Measurements from ENCODE around the gene LYZL2. TPM values are rescaled to one million over a fixed set of nuclear protein-coding genes. Genes with fewer than 3 reads are reported as not detected.
"Not testable (repeated sequence)": the region's sequence is repeated elsewhere in the genome, so short reads cannot be mapped to it uniquely, and the experiment has no call there.

Gene LYZL2
- polyA plus RNA-seq, 1 experiment: not detected

DNA sequence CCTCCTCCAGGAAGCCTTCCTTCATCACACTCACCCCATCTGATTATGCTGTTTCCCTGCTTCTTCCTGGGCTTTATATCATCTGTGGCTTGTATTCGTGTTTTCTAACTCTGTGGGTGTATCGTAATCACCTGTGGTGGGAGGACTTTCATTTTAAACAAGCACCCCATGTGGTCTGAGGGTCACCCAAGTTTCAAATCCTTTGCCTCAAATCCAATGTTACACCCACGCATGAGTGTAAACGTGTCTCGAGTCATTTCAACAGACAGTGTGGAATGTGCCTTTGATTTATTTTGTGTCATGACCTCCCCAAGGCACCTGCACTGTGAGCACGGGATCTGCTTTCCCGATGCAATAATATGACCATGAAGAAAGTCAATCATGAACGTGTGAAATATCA lies 17.5 kb upstream of the LYZL2 start:
- POLR2A ChIA-PET: no interaction called here

DNA sequence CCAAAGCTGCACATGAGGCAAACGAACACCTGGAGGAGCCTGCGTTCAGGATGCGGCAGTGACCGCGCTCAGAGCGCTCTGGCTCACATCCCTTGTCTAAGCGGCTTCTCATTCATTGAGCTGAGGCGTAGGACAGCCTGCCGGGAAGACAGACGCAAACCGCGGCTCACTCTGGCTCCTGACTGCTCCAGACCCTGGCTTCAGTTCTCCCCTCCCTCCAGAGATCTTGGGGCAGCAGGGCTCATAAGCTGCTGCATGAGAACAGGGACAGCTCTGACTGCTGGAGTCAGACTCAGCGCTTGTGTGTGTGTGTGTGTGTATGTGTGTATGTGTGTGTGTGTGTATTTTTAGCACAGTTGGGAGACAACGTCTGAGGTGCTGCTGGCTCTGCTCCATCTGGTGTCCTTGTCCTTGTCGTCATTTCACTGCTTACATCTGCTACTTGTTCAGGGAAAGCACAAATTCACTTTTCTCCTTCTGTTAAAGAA lies 15.8 kb upstream of the LYZL2 start:
- 0 out of 2 replicates have a peak overlapping the region, but pooled peaks have one; percentile 7 for H3K4me3 ChIP-seq (ENCODE audit: low read depth, low read length)
- no peak overlapping the region for H3K27ac ChIP-seq (ENCODE audit: low read depth, low read length)
- H3K27me3 ChIP-seq (ENCODE audit: control insufficient read depth, insufficient read depth, low read length): no peaks in the 10 kb centered on the region
- ChIA-PET POLR2A (no interaction called here), CTCF (no interaction called here)
- no peak for DNase-seq (ENCODE audit: low read depth, low spot score)
- TF ChIP-seq, protein P1, sequence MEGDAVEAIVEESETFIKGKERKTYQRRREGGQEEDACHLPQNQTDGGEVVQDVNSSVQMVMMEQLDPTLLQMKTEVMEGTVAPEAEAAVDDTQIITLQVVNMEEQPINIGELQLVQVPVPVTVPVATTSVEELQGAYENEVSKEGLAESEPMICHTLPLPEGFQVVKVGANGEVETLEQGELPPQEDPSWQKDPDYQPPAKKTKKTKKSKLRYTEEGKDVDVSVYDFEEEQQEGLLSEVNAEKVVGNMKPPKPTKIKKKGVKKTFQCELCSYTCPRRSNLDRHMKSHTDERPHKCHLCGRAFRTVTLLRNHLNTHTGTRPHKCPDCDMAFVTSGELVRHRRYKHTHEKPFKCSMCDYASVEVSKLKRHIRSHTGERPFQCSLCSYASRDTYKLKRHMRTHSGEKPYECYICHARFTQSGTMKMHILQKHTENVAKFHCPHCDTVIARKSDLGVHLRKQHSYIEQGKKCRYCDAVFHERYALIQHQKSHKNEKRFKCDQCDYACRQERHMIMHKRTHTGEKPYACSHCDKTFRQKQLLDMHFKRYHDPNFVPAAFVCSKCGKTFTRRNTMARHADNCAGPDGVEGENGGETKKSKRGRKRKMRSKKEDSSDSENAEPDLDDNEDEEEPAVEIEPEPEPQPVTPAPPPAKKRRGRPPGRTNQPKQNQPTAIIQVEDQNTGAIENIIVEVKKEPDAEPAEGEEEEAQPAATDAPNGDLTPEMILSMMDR (IDR thresholded peaks at IDR 0.05; ENCODE audit: low read depth, low read length): no peak
- H3K9me3 ChIP-seq (ENCODE audit: control insufficient read depth, insufficient read depth, low read length): no peaks in the 10 kb centered on the region

More for the DNA sequence above, 17.5 kb upstream of the LYZL2 start:
- Histone ChIP-seq H3K4me3 (ENCODE audit: low read depth, low read length) (no peak overlapping the region), H3K27ac (ENCODE audit: low read depth, low read length) (no peak overlapping the region), H3K9me3 (ENCODE audit: control insufficient read depth, insufficient read depth, low read length) (no peaks in the 10 kb centered on the region), H3K27me3 (ENCODE audit: control insufficient read depth, insufficient read depth, low read length) (no peaks in the 10 kb centered on the region)
- TF ChIP-seq, protein P1 (IDR thresholded peaks at IDR 0.05; ENCODE audit: low read depth, low read length): no peak
- CTCF ChIA-PET: interaction anchor here (0.6 to 2.2 kb wide), 4 partner anchors 8 to 98 kb away, joined by 3 to 13 read pairs (median 5); no protein-coding TSS in a partner anchor
- no peak for DNase-seq (ENCODE audit: low read depth, low spot score)

DNA sequence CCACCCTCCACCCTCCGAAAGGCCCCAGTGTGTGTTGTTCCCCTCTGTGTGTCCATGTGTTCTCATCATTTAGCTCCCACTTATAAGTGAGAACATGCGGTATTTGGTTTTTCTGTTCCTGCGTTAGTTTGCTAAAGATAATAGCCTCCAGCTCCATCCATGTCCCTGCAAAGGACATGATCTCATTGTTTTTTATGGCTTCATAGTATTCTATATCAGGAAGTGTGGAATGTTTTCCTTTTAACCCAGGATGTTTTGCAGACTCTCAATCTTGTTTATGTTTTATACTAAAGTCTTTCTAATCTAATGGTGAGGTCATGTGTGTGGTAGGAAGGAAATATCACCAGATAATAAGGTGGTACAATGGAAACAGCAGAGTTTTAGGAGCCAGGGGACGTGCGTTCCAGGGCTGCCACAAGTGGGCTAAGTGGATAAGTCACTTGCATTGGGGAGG lies 14.9 kb upstream of the LYZL2 start:
- H3K27me3 ChIP-seq (ENCODE audit: control insufficient read depth, insufficient read depth, low read length); H3K27ac ChIP-seq (ENCODE audit: low read depth, low read length); H3K9me3 ChIP-seq (ENCODE audit: control insufficient read depth, insufficient read depth, low read length); H3K4me3 ChIP-seq (ENCODE audit: low read depth, low read length); POLR2A ChIA-PET; DNase-seq (ENCODE audit: low read depth, low spot score); CTCF ChIA-PET: not testable (repeated sequence)

DNA sequence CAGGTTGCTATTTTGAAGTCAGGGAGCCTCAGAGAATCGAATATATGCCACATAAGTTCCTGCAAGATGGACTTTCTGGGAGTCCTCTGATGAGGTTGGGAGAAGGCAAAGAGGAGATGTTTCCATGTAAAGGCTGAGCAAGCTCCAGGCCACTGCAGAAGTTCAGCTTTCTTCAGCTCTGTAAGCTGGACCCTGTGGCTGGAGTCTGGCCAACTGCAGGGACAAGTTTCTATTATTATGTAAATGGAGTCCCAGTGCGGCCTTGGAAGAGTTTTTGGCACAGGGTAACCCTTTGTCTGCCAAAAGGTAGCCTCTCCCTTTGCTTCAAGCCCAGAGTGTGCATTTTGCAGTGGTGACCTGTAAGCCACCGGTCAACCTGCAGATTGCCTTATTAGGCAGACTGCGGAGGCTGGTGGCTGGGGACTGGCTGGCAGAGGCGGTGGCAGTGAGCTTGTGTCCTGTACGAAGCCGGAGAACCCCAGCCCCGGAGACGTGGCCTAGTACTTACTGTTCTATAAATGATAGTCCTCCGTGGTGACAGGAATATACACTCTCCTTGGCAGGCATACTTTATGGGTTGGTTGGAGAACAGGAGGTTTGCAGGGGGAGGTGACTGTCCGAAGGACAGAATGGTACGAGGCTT lies 14.1 kb upstream of the LYZL2 start:
- H3K4me3 ChIP-seq (ENCODE audit: low read depth, low read length); H3K27me3 ChIP-seq (ENCODE audit: control insufficient read depth, insufficient read depth, low read length); CTCF ChIA-PET; DNase-seq (ENCODE audit: low read depth, low spot score); POLR2A ChIA-PET; H3K27ac ChIP-seq (ENCODE audit: low read depth, low read length); H3K9me3 ChIP-seq (ENCODE audit: control insufficient read depth, insufficient read depth, low read length): not testable (repeated sequence)

DNA sequence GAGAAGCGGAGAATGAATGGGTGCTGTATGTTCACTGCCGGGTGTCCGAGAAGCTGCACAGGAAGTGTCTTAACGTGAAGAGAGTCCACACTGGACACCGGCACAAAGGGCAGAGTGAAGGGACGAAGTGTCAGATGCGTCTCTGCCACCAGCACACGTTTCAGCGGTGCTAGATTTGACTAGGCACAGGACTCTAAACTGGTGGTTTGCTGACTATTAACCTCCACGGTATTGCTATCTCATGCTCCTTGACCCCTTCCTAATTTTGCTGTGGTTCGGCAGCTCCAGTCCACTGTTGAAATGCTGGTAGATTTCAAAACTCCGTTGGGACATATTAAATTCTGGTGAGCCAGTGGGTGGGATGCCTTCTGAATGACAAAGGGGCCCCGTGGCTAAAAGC lies 13.3 kb upstream of the LYZL2 start:
- H3K27me3 ChIP-seq (ENCODE audit: control insufficient read depth, insufficient read depth, low read length); DNase-seq (ENCODE audit: low read depth, low spot score); CTCF ChIA-PET; H3K9me3 ChIP-seq (ENCODE audit: control insufficient read depth, insufficient read depth, low read length); POLR2A ChIA-PET; H3K4me3 ChIP-seq (ENCODE audit: low read depth, low read length); H3K27ac ChIP-seq (ENCODE audit: low read depth, low read length): not testable (repeated sequence)

DNA sequence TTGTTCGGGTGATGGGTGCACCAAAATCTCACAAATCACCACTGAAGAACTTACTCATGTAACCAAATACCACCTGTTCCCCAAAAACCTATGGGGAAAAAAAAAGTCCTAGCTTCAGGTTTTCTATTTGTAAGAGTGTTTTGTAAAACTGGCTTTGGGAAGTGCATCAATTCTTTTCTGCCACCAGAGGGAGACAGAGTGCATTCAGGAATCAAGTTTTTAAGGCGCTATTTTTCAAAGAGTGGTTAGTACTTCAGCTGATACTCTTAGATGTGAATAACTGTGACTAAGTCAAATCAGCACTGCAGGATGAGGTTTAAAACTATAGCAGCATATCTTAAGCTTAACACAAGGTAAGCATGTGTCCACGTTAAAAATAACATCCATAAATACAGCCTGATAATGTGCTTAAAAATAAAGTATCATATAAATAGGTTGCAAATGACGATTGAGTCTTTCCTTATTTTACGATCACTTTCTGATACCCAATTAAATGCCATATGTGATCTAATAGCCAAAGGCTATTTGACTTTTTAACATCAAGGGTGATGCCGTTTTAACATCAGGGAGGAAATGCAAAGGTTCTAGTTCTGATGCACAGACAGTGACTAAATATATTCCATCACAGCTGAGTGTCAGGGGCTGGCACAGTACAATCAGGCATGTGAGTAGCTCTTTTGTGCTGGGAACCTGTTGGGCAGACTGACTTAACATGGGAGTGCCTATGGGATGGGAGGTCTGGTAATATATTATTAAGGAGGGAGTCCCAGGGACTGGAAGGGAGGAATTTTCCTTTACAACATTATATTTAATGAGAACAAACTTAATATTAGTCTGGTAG lies 10.6 kb upstream of the LYZL2 start:
- H3K4me3 ChIP-seq (ENCODE audit: low read depth, low read length): no peak overlapping the region
- peak; percentile 42 for DNase-seq (ENCODE audit: low read depth, low spot score)
- H3K27me3 ChIP-seq (ENCODE audit: control insufficient read depth, insufficient read depth, low read length): no peaks in the 10 kb centered on the region
- TF ChIP-seq, protein P1 (IDR thresholded peaks at IDR 0.05; ENCODE audit: low read depth, low read length): peak; percentile 89
- POLR2A ChIA-PET: interaction anchor here (0.6 kb wide), 1 partner anchor 89 kb away, joined by 3 read pairs; no protein-coding TSS in a partner anchor
- CTCF ChIA-PET: interaction anchor here (0.5 to 3.6 kb wide), 38 partner anchors 8 to 1337 kb away, joined by 3 to 30 read pairs (median 4); partner anchors contain the start of gene LYZL2
- H3K9me3 ChIP-seq (ENCODE audit: control insufficient read depth, insufficient read depth, low read length): no peaks in the 10 kb centered on the region
- H3K27ac ChIP-seq (ENCODE audit: low read depth, low read length): no peak overlapping the region

Measured in AG04450 (cell line).